HG03469 (cell line): ENCODE results near the gene NDUFB7.
A peak's percentile ranks its signal among the peaks of the same experiment; 100 is the strongest.

Experiments
- ATAC-seq: cut with Tn5 transposase; IDR thresholded peaks from one replicate; pipeline ENCODE4 v1.9.1; 2021; ENCODE audit warnings: mild to moderate bottlenecking, moderate library complexity, moderate number of reproducible peaks; ENCODE audit not compliant: unreplicated experiment

The NDUFB7 gene

GRCh38 chr19:14525729-14526128 lies 46.1 kb downstream of the NDUFB7 start:
- ATAC-seq: no peak

DNA sequence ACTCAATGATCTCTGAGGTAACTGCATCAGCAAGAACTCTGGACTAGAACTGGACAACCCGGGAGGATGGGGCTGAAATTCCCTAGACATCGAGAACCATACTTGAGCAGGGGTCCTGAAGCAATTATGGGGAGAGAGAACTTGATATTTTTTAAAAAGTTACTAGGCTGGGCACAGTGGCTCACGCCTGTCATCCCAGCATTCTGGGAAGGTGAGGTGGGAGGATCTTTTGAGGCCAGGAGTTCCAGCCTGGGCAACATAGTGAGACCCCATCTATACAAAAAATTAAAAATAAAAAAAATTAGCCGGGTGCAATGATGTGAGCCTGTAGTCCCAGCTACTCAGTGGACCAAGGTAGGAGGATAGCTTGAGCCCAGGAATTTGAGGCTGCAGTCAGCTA lies 51.3 kb downstream of the NDUFB7 start:
- no peak for ATAC-seq

GRCh38 chr19:14519860-14520407 lies 51.9 kb downstream of the NDUFB7 start:
- no peak for ATAC-seq

DNA sequence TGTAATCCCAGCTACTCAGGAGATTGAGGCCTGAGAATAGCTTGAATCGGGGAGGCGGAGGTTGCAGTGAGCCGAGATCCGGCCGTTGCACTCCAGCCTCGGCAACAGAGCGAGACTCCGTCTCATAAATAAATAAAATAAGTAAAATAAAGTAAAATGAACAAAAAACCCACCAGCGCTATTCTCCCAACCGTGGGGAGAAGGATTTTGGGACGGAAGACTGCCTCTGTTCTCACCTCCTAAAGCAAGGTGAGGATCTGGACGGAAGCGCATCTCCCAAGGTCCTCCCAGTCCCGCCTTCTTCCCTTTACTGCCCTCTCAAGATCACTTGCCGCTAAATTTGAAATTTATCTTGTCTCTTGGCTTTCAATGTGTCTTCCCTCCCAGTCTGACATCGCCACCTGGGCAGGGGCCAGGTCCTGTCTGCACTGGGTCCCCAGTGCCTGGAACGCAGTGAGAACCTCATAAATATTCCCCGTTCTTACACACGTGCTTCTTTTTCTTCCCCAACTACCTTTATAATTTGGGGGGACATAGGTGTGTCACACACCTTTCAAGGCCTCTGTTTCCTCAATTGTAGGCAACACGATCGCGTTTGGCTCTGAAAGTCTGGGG lies 52.5 kb downstream of the NDUFB7 start:
- ATAC-seq: no peak

DNA sequence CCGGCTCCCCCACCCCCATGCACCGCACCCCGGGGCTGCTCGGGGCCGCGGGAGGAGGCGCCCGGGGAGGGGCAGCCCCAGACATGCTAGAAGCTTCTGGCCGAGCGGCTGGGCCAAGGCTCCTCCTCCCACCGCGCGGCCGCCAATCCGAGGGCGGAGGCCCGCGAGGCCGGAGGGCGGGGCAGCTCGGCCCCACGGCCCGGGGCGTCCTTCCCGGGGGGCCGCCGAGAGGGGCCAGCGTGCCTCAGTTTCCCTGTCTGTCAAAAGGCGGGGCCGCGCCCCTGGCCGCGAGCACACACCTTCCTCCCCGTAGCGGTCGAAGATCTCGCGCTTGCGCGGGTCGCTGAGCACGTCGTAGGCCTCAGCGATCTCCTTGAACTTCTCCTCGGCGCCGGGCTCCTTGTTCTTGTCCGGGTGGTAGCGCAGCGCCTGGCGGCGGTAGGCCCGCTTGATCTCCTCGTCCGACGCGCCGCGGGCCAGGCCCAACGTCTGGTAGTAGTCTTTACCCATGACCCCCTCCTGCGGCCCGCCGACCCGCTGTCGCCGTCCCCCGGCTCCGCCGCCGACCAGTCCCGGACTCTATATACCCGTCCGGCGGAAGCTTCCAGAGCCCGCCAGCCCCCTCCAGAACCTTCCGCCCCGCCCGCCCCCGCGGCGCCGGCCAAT lies 53.9 kb downstream of the NDUFB7 start, which contains the start of gene DNAJB1:
TSS of gene DNAJB1 (minus strand) at position 558 of the 666 bp plus-strand sequence. CDS start at position 510, 48 bp downstream.
- ATAC-seq: peak; percentile 33

GRCh38 chr19:14517446-14517839 lies 54.4 kb downstream of the NDUFB7 start:
- no peak for ATAC-seq

DNA sequence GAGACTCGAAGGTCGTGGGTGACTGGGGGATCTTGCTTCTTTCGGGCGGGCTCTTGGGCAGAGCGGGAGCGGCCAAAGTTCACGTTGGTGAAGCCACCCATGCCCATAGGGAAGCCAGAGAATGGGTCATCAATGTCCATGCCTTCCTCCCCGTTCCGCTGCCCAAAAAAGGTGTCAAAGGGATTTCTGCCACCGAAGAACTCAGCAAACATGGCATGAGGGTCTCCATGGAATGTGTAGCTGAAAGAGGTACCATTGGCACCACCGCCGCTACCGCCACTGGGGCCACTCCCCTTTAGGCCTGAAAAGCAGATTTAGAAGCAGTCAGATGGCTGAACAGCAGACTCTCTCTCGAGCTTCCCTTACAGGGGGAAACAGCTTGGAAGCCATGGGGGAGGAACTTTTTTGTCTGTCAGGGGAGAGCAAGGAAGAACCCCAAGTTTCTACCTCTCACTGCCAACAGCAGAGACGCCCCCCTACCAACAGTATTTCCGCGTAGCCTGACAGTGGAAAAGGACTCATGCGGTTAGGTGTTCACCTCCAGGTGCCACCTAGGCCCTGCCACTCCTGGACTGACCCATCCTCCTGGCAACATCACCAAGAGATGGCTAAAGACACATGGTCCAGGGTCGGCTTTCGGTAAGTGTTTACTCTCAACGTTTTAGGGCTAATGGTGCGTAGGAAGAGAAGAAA lies 55.0 kb downstream of the NDUFB7 start:
- ATAC-seq: no peak
